ENCODE measurements around the gene ZCCHC14. TPM values are rescaled to one million over a fixed set of nuclear protein-coding genes. Genes with fewer than 3 reads are reported as not detected.
A peak's percentile ranks its signal among the peaks of the same experiment; 100 is the strongest.
"Not testable (repeated sequence)": the region's sequence is repeated elsewhere in the genome, so short reads cannot be mapped to it uniquely, and the experiment has no call there.

Gene ZCCHC14
- total and polyA plus RNA-seq, 4 donors: 7.4 to 31.1 (median 19.3) TPM

DNA sequence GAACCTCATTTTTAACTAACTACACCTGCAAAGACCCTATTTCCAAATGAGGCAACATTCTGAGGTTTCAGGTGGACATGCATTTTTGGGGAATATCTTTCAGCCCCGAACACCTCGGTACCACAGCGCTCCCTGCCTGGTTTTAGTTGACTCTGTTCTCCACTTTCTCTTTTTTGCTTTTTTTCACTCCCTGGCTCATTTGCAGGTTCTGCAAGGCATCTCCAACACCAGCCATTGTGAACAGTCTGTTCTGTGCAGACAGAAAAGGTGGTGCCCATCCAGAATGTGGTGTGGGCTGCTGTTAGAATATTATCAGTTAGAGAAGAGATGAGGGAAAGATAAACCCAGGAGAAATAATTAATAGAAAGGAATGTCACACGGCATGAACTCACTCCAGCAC lies 32.5 kb upstream of the ZCCHC14 start:
- no peak for DNase-seq
- TF ChIP-seq, protein P1, sequence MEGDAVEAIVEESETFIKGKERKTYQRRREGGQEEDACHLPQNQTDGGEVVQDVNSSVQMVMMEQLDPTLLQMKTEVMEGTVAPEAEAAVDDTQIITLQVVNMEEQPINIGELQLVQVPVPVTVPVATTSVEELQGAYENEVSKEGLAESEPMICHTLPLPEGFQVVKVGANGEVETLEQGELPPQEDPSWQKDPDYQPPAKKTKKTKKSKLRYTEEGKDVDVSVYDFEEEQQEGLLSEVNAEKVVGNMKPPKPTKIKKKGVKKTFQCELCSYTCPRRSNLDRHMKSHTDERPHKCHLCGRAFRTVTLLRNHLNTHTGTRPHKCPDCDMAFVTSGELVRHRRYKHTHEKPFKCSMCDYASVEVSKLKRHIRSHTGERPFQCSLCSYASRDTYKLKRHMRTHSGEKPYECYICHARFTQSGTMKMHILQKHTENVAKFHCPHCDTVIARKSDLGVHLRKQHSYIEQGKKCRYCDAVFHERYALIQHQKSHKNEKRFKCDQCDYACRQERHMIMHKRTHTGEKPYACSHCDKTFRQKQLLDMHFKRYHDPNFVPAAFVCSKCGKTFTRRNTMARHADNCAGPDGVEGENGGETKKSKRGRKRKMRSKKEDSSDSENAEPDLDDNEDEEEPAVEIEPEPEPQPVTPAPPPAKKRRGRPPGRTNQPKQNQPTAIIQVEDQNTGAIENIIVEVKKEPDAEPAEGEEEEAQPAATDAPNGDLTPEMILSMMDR (IDR thresholded peaks at IDR 0.05; ENCODE audit: control extremely low read depth, extremely low read depth): no peak
- no peaks in the 10 kb centered on the region for H3K36me3 ChIP-seq (ENCODE audit: control insufficient read depth in 4 of 4, insufficient read depth in 4 of 4, low read length in 4 of 4)
- H3K4me3 ChIP-seq: no peak overlapping the region
- WGBS, 2 donors: 76 to 91% methylated on average over 4 of the region's 4 CpGs
- ATAC-seq (ENCODE audit: insufficient read depth, low FRiP score): no peak
- H3K27me3 ChIP-seq (ENCODE audit: control insufficient read depth in 3 of 3, insufficient read depth in 3 of 3, low read length in 2 of 3): no peaks in the 10 kb centered on the region
- no peak overlapping the region for H3K9ac ChIP-seq (ENCODE audit: insufficient read depth in 1 of 2, low read length in 2 of 2)
- no peaks in the 10 kb centered on the region for H3K4me1 ChIP-seq (ENCODE audit: control insufficient read depth in 5 of 5, insufficient read depth in 5 of 5, low read length in 5 of 5)
- no peak overlapping the region for H3K27ac ChIP-seq (ENCODE audit: low read depth in 1 of 2, low read length in 1 of 2)
- peaks cover 0 to 6% (median 2%) of the 10 kb centered on the region in 4 donors for H3K9me3 ChIP-seq (ENCODE audit: control insufficient read depth in 4 of 4, insufficient read depth in 3 of 4, low read length in 3 of 4)

DNA sequence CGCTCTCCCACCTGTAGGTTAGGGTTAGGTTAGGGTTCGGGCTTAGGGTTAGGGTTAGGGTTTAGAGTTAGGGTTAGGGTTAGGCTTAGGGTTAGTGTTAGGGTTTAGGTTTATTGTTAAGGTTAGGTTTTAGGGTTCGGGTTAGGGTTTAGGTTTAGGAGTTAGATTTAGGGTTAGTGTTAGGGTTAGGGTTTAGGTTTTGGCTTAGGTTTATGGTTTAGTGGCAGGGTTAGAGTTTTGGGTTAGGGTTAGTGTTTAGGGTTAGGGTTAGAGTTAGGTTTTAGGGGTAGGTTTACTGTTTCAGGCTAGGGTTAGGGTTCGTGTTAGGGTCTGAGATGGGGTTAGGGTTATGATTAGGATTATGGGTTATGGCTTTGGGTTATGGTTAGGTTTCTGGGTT lies 31.6 kb upstream of the ZCCHC14 start:
- TF ChIP-seq, protein P1 (IDR thresholded peaks at IDR 0.05; ENCODE audit: control extremely low read depth, extremely low read depth): no peak
- 80 to 90% methylated on average over 4 of the region's 4 CpGs for WGBS, 2 donors
- no peaks in the 10 kb centered on the region for H3K36me3 ChIP-seq (ENCODE audit: control insufficient read depth in 4 of 4, insufficient read depth in 4 of 4, low read length in 4 of 4)
- H3K27me3 ChIP-seq (ENCODE audit: control insufficient read depth in 3 of 3, insufficient read depth in 3 of 3, low read length in 2 of 3): no peaks in the 10 kb centered on the region
- H3K9ac ChIP-seq (ENCODE audit: insufficient read depth in 1 of 2, low read length in 2 of 2): no peak overlapping the region
- no peak for ATAC-seq (ENCODE audit: insufficient read depth, low FRiP score)
- DNase-seq: no peak
- no peaks in the 10 kb centered on the region for H3K4me1 ChIP-seq (ENCODE audit: control insufficient read depth in 5 of 5, insufficient read depth in 5 of 5, low read length in 5 of 5)
- H3K9me3 ChIP-seq (ENCODE audit: control insufficient read depth in 4 of 4, insufficient read depth in 3 of 4, low read length in 3 of 4): peaks cover 0 to 5% (median 2%) of the 10 kb centered on the region in 4 donors
- H3K4me3 ChIP-seq: no peak overlapping the region
- no peak overlapping the region for H3K27ac ChIP-seq (ENCODE audit: low read depth in 1 of 2, low read length in 1 of 2)

DNA sequence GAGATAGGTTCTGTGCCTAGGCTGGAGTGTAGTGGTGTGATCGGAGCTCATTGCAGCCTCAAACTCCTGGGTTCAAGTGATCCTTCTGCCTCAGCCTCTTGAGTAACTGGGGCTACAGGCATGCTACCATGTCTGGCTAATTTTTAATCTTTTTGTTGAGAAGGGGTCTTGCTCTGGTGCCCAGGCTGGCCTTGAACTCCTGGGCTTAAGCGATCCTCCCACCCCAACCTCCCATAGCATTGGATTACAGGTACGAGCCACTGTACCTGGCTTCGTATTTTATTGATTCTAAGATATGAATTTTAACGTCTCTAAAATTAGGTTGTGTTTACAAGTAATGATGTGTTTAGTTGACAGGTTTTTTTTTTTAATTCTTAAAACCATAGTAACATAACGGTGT lies 30.8 kb upstream of the ZCCHC14 start:
- H3K36me3 ChIP-seq (ENCODE audit: control insufficient read depth in 4 of 4, insufficient read depth in 4 of 4, low read length in 4 of 4); H3K9ac ChIP-seq (ENCODE audit: insufficient read depth in 1 of 2, low read length in 2 of 2); ATAC-seq (ENCODE audit: insufficient read depth, low FRiP score); H3K27ac ChIP-seq (ENCODE audit: low read depth in 1 of 2, low read length in 1 of 2); H3K4me3 ChIP-seq; H3K4me1 ChIP-seq (ENCODE audit: control insufficient read depth in 5 of 5, insufficient read depth in 5 of 5, low read length in 5 of 5); H3K9me3 ChIP-seq (ENCODE audit: control insufficient read depth in 4 of 4, insufficient read depth in 3 of 4, low read length in 3 of 4); DNase-seq; H3K27me3 ChIP-seq (ENCODE audit: control insufficient read depth in 3 of 3, insufficient read depth in 3 of 3, low read length in 2 of 3): not testable (repeated sequence)
- 91% methylated on average over 6 of the region's 6 CpGs for WGBS, 2 donors

DNA sequence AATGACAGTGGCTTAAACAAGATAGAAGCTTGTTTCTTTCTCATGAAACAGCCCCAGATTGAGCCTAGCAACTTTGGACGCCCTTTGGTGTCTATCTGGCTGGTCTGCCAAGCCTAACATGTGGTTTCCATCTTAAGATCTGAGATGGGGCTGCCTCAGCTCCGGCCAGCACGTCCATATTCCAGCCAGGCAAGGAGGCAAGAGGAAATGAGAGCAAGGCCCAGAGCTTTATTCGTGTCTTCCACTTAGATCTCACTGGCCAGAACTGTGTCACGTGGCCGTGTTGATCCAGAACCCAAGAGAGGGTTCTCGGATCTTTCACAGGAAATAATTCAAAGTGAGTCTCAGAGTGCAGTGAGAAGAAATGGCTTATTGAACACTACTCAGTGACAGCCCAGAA lies 28.9 kb upstream of the ZCCHC14 start:
- peaks cover 0 to 20% (median 4%) of the 10 kb centered on the region in 5 donors for H3K4me1 ChIP-seq (ENCODE audit: control insufficient read depth in 5 of 5, insufficient read depth in 5 of 5, low read length in 5 of 5)
- ATAC-seq (ENCODE audit: insufficient read depth, low FRiP score); H3K27ac ChIP-seq (ENCODE audit: low read depth in 1 of 2, low read length in 1 of 2); H3K9me3 ChIP-seq (ENCODE audit: control insufficient read depth in 4 of 4, insufficient read depth in 3 of 4, low read length in 3 of 4); H3K9ac ChIP-seq (ENCODE audit: insufficient read depth in 1 of 2, low read length in 2 of 2); H3K4me3 ChIP-seq; H3K27me3 ChIP-seq (ENCODE audit: control insufficient read depth in 3 of 3, insufficient read depth in 3 of 3, low read length in 2 of 3); H3K36me3 ChIP-seq (ENCODE audit: control insufficient read depth in 4 of 4, insufficient read depth in 4 of 4, low read length in 4 of 4): not testable (repeated sequence)
- 72 to 75% methylated on average over 7 of the region's 7 CpGs for WGBS, 2 donors
- DNase-seq: peak in 1 of 3 donors; percentile 66

DNA sequence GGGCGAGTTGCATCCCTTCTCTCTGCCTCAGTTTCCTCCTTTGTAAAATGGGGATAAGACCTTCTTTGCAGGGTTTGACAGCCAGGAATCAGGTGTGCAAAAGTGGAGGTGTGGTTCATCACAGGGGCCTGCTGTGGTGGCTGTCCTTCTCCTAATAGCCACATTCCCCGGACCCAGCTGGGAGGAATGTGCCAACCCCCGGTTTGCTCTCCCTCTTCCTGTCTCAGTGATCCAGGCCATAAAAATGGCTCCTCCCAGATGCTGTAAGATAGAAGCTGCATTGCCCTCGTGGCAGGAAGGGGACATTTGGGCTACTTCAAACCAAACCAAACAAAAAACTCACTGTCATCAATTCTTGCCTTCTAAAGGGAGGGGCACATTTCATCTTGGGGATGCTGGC lies 26.3 kb upstream of the ZCCHC14 start:
- H3K27me3 ChIP-seq (ENCODE audit: control insufficient read depth in 3 of 3, insufficient read depth in 3 of 3, low read length in 2 of 3); H3K9ac ChIP-seq (ENCODE audit: insufficient read depth in 1 of 2, low read length in 2 of 2); ATAC-seq (ENCODE audit: insufficient read depth, low FRiP score); H3K36me3 ChIP-seq (ENCODE audit: control insufficient read depth in 4 of 4, insufficient read depth in 4 of 4, low read length in 4 of 4); H3K9me3 ChIP-seq (ENCODE audit: control insufficient read depth in 4 of 4, insufficient read depth in 3 of 4, low read length in 3 of 4); H3K4me3 ChIP-seq: not testable (repeated sequence)
- H3K27ac ChIP-seq (ENCODE audit: low read depth in 1 of 2, low read length in 1 of 2): peak overlapping the region; percentile 35 to 67
- H3K4me1 ChIP-seq (ENCODE audit: control insufficient read depth in 5 of 5, insufficient read depth in 5 of 5, low read length in 5 of 5): peaks cover 0 to 36% (median 4%) of the 10 kb centered on the region in 5 donors
- peak in 1 of 3 donors; percentile 51 for DNase-seq
- 33 to 42% methylated on average over 4 of the region's 4 CpGs for WGBS, 2 donors

DNA sequence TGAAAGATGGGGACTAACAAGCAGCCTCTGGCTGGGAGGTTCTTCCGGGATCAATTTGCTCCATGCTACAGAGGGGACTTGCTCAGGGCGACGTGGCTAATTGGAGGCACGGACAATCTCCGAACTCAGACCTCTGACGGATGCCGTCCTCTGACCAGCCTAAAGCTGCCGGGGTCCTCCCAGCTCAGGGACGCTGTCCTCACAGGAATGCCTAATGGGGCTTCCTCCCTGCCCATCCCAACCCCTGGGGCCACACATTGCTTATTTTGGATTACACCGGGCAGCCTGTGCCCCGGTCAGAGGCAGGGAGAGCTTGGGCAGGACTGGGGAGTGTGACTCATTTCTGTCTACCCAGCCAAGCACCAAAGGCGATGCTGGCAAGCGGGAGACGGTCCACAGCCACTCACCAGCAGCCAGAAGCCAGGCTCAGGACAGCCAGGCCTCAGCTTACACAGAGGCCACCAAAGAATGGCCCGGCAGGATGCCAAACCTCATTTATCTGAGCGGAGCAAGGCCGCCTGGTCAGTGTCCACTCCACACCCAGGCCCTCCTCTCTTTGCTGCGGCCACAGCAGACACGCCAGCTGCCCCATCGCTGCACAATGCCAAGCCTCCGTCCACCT lies 25.7 kb upstream of the ZCCHC14 start:
- H3K27ac ChIP-seq (ENCODE audit: low read depth in 1 of 2, low read length in 1 of 2): peak overlapping the region; percentile 67 to 75
- H3K4me3 ChIP-seq; H3K9ac ChIP-seq (ENCODE audit: insufficient read depth in 1 of 2, low read length in 2 of 2): not testable (repeated sequence)

More for the DNA sequence above, 25.7 kb upstream of the ZCCHC14 start:
- 72 to 81% methylated on average over 21 of the region's 21 CpGs for WGBS, 2 donors
- DNase-seq: peak in 1 of 3 donors; percentile 43
- H3K27me3 ChIP-seq (ENCODE audit: control insufficient read depth in 3 of 3, insufficient read depth in 3 of 3, low read length in 2 of 3); H3K36me3 ChIP-seq (ENCODE audit: control insufficient read depth in 4 of 4, insufficient read depth in 4 of 4, low read length in 4 of 4); ATAC-seq (ENCODE audit: insufficient read depth, low FRiP score); H3K9me3 ChIP-seq (ENCODE audit: control insufficient read depth in 4 of 4, insufficient read depth in 3 of 4, low read length in 3 of 4): not testable (repeated sequence)
- peaks cover 0 to 36% (median 4%) of the 10 kb centered on the region in 5 donors for H3K4me1 ChIP-seq (ENCODE audit: control insufficient read depth in 5 of 5, insufficient read depth in 5 of 5, low read length in 5 of 5)

Data from lung (tissue), 12 donors.